GM23338 (cell line): ENCODE data around the gene TENM3. TPM values are rescaled to one million over a fixed set of nuclear protein-coding genes. Genes with fewer than 3 reads are reported as not detected.

Source experiments
- ATAC-seq: fragments of 200-7000 bp; cut with Tn5 transposase; 3 replicates; pipeline ENCODE4 v1.9.1; 2020
- DNase-seq: peaks from one replicate; pipeline ENCODE4 v3.0.0-alpha.2; 2015; ENCODE audit warnings: low spot score
- H2AFZ ChIP-seq: fragments of 200-600 bp; sonication (generic); 2 replicates; pipeline ENCODE4 v1.8.0; 2016; ENCODE audit warnings: antibody characterized with exemption, mild to moderate bottlenecking, moderate library complexity
- H3F3A ChIP-seq: fragments of 200-600 bp; sonication (generic); replicated peaks from 2 replicates; pipeline ENCODE4 v1.8.0; 2017; ENCODE audit warnings: antibody characterized with exemption, mixed run types, low read depth
- H3K27ac ChIP-seq: fragments of 200-600 bp; sonication (generic); 2 replicates; pipeline ENCODE4 v1.6.1; 2016; ENCODE audit warnings: low read depth
- H3K27me3 ChIP-seq: fragments of 200-600 bp; sonication (generic); 2 replicates; pipeline ENCODE4 v1.8.0; 2016; ENCODE audit warnings: mild to moderate bottlenecking, mixed run types, moderate library complexity; ENCODE audit not compliant: insufficient read depth
- H3K36me3 ChIP-seq: fragments of 200-600 bp; sonication (generic); 2 replicates; pipeline ENCODE4 v1.8.0; 2016; ENCODE audit warnings: mild to moderate bottlenecking; ENCODE audit not compliant: insufficient read depth
- H3K4me1 ChIP-seq: fragments of 200-600 bp; sonication (generic); 2 replicates; pipeline ENCODE4 v1.8.0; 2016; ENCODE audit warnings: mild to moderate bottlenecking, moderate library complexity; ENCODE audit not compliant: insufficient read depth
- H3K4me2 ChIP-seq: fragments of 200-600 bp; sonication (generic); 2 replicates; pipeline ENCODE4 v1.7.1; 2017; ENCODE audit warnings: mixed run types
- H3K4me3 ChIP-seq: fragments of 200-600 bp; sonication (generic); 2 replicates; pipeline ENCODE4 v1.6.1; 2016; ENCODE audit warnings: mixed run types
- H3K79me2 ChIP-seq: fragments of 200-600 bp; sonication (generic); replicated peaks from 2 replicates; pipeline ENCODE4 v1.8.0; 2017; ENCODE audit warnings: mild to moderate bottlenecking; ENCODE audit not compliant: insufficient read depth
- H3K9me2 ChIP-seq: fragments of 200-600 bp; sonication (generic); 2 replicates; pipeline ENCODE4 v1.8.0; 2017; ENCODE audit not compliant: insufficient read depth
- H4K20me1 ChIP-seq: fragments of 200-600 bp; sonication (generic); replicated peaks from 2 replicates; pipeline ENCODE4 v1.8.0; 2017; ENCODE audit warnings: mild to moderate bottlenecking; ENCODE audit not compliant: insufficient read depth
- H3K27ac Mint-ChIP-seq: 2 replicates; pipeline ENCODE4 v1.8.0; 2020; ENCODE audit warnings: inconsistent platforms, mild to moderate bottlenecking, moderate library complexity, mixed read lengths
- H3K27me3 Mint-ChIP-seq: 3 replicates; pipeline ENCODE4 v1.8.0; 2022; ENCODE audit warnings: low read depth, mild to moderate bottlenecking, moderate library complexity, mixed read lengths, inconsistent platforms; ENCODE audit not compliant: insufficient read depth, poor library complexity
- H3K36me3 Mint-ChIP-seq: 3 replicates; pipeline ENCODE4 v1.8.0; 2021; ENCODE audit warnings: low read depth, mild to moderate bottlenecking, inconsistent platforms, moderate library complexity, mixed read lengths
- H3K4me1 Mint-ChIP-seq: 3 replicates; pipeline ENCODE4 v1.8.0; 2020; ENCODE audit warnings: mild to moderate bottlenecking, inconsistent platforms, mixed read lengths
- H3K4me3 Mint-ChIP-seq: 3 replicates; pipeline ENCODE4 v1.8.0; 2021; ENCODE audit warnings: moderate library complexity, mild to moderate bottlenecking, inconsistent platforms, mixed read lengths
- H3K9me3 Mint-ChIP-seq: 3 replicates; pipeline ENCODE4 v1.8.0; 2020; ENCODE audit warnings: moderate library complexity, mild to moderate bottlenecking, inconsistent platforms, mixed read lengths
- CREB1 ChIP-seq: fragments of 250-450 bp; sonication (Bioruptor Pico); IDR thresholded peaks from 2 replicates; pipeline ENCODE4 v1.5.0; 2020; ENCODE audit warnings: low read depth, mild to moderate bottlenecking, moderate library complexity
- CTCF ChIP-seq, 2 experiments: fragments of 200-600 bp in 1 of 2; sonication (generic) in 1 of 2; conservative IDR thresholded peaks; 2 replicates each; pipeline versions ENCODE4 v1.5.1 to v1.6.1; 2016 to 2017; ENCODE audit warnings: antibody characterized with exemption in 2 of 2, low read depth in 2 of 2, mild to moderate bottlenecking in 2 of 2, moderate library complexity in 1 of 2
- ETS1 ChIP-seq: IDR thresholded peaks from 2 replicates; pipeline ENCODE4 v1.6.1; 2016; ENCODE audit warnings: antibody characterized with exemption
- EZH2 ChIP-seq: fragments of 200-600 bp; sonication (generic); IDR thresholded peaks from one replicate; pipeline ENCODE4 v1.8.0; 2017; ENCODE audit warnings: antibody characterized with exemption, mild to moderate bottlenecking, low read depth; ENCODE audit not compliant: unreplicated experiment
- EZH2phosphoT487 ChIP-seq: fragments of 200-600 bp; sonication (generic); IDR thresholded peaks from one replicate; pipeline ENCODE4 v1.8.1; 2018; ENCODE audit warnings: antibody characterized with exemption; ENCODE audit not compliant: unreplicated experiment
- JUNB ChIP-seq: IDR thresholded peaks from one replicate; pipeline ENCODE4 v1.6.1; 2016; ENCODE audit warnings: antibody characterized with exemption; ENCODE audit not compliant: unreplicated experiment
- NANOG ChIP-seq: IDR thresholded peaks from 2 replicates; pipeline ENCODE4 v1.6.1; 2016; ENCODE audit warnings: antibody characterized with exemption, borderline replicate concordance
- POLR2AphosphoS5 ChIP-seq: IDR thresholded peaks from 2 replicates; pipeline ENCODE4 v1.6.1; 2016; ENCODE audit warnings: antibody characterized with exemption, low read depth
- REST ChIP-seq: IDR thresholded peaks from one replicate; pipeline ENCODE4 v1.6.1; 2018; ENCODE audit warnings: antibody characterized with exemption; ENCODE audit not compliant: unreplicated experiment
- STAT1 ChIP-seq: IDR thresholded peaks from one replicate; pipeline ENCODE4 v1.6.1; 2016; ENCODE audit warnings: antibody characterized with exemption; ENCODE audit not compliant: unreplicated experiment
- ZNF114 ChIP-seq: fragments of 250-450 bp; sonication (Bioruptor Pico); IDR thresholded peaks from 2 replicates; pipeline ENCODE4 v1.5.0; 2020; ENCODE audit warnings: mild to moderate bottlenecking, moderate library complexity
- ZNF331 ChIP-seq: fragments of 250-450 bp; sonication (Bioruptor Pico); IDR thresholded peaks from 2 replicates; pipeline ENCODE4 v1.5.0; 2020; ENCODE audit warnings: low read depth, mild to moderate bottlenecking, moderate library complexity
- ZNF462 ChIP-seq: fragments of 250-450 bp; sonication (Bioruptor Pico); IDR thresholded peaks from 2 replicates; pipeline ENCODE4 v1.5.0; 2020; ENCODE audit warnings: mild to moderate bottlenecking, moderate library complexity
- polyA plus RNA-seq: library from polyadenylated mRNA; unstranded; fragments of >200 nt; fragmentation: Nextera tagmentation; extraction: Ambion mirVana; gene quantifications from 2 replicates; pipeline ENCODE4 v1.2.1, GENCODE V29; 2016
- total RNA-seq: library from RNA; depleted of rRNA; stranded (reverse); fragments of >200 nt; shearing (Covaris generic); gene quantifications from 2 replicates; pipeline ENCODE4 v1.2.3, GENCODE V29; 2014

TENM3 gene
- total and polyA plus RNA-seq, 2 experiments from 2014 or later = 22.2 to 128 TPM

GRCh38 chr4:182717788-182718583 lies 474.8 kb downstream of the TENM3 start:
- Mint-ChIP-seq H3K4me1 (peaks cover 20% of the 10 kb centered on the region), H3K9me3 (no peaks in the 10 kb centered on the region), H3K27me3 (no peaks in the 10 kb centered on the region), H3K4me3 (no peak overlapping the region), H3K36me3 (peaks cover 9% of the 10 kb centered on the region), H3K27ac (peak overlapping the region; percentile 80)
- H3K4me1 ChIP-seq = peaks cover 14% of the 10 kb centered on the region
- H3K9me2 ChIP-seq = no peaks in the 10 kb centered on the region; the same call in 1 of the 2 replicates
- TF ChIP-seq ZNF462 (CRISPR knock-in tag) (no peak), JUNB (no peak), EZH2 (no peak), EZH2phosphoT487 (no peak), ZNF114 (CRISPR knock-in tag) (no peak), STAT1 (no peak), NANOG (no peak), POLR2AphosphoS5 (no peak), REST (no peak), CREB1 (CRISPR knock-in tag) (no peak), ETS1 (no peak), CTCF (conservative IDR thresholded peaks at IDR 0.05; ENCODE audit: low read depth in 2 of 2) (no peak), ZNF331 (CRISPR knock-in tag) (no peak)
- H4K20me1 ChIP-seq = no peaks in the 10 kb centered on the region
- H3F3A ChIP-seq = no peaks in the 10 kb centered on the region
- no peak overlapping the region for H2AFZ ChIP-seq
- no peak overlapping the region for H3K27ac ChIP-seq
- H3K27me3 ChIP-seq = no peaks in the 10 kb centered on the region
- ATAC-seq (no peak), DNase-seq (no peak)
- no peak overlapping the region for H3K4me2 ChIP-seq
- no peaks in the 10 kb centered on the region for H3K79me2 ChIP-seq
- H3K36me3 ChIP-seq = no peaks in the 10 kb centered on the region
- H3K4me3 ChIP-seq = no peak overlapping the region
